Mucosa of descending colon (tissue), 3 donors: ENCODE results near the gene ARAP1. TPM values are rescaled to one million over a fixed set of nuclear protein-coding genes. Genes with fewer than 3 reads are reported as not detected.

Source experiments
- ATAC-seq: fragments of 200-7000 bp; cut with Tn5 transposase; one replicate; pipeline ENCODE4 v1.9.1; 2020; ENCODE audit warnings: mild to moderate bottlenecking, moderate library complexity
- DNase-seq, 3 donors: peaks; one replicate each; pipeline ENCODE4 v3.0.0-alpha.2; 2020
- H3K36me3 ChIP-seq: fragments of 200-600 bp; one replicate; pipeline ENCODE4 v1.8.0; 2021; ENCODE audit warnings: low read depth, mild to moderate bottlenecking
- H3K4me1 ChIP-seq: fragments of 200-600 bp; one replicate; pipeline ENCODE4 v1.8.0; 2021; ENCODE audit warnings: low read depth, mild to moderate bottlenecking
- H3K4me3 ChIP-seq: fragments of 200-600 bp; one replicate; pipeline ENCODE4 v1.8.0; 2021; ENCODE audit warnings: mild to moderate bottlenecking
- H3K9me3 ChIP-seq: fragments of 200-600 bp; one replicate; pipeline ENCODE4 v1.8.0; 2021; ENCODE audit warnings: mild to moderate bottlenecking
- intact Hi-C, 2 donors: fragments of 100-400 bp; cut with DNase I in 1 of 2; cut with micrococcal nuclease in 1 of 2; formaldehyde crosslinking; loops; one replicate each; pipeline versions ENCODE4 v1.11.0 to v1.11.1; 2022; cut with DNase I, micrococcal nuclease
- total RNA-seq, 3 donors: library from RNA; stranded (reverse); fragmentation: NEBNext Ultra II Directional in 2 of 3; extraction: Animal tissue kit (Norgen Biotek cat#: 25700) in 2 of 3; gene quantifications; one replicate each; pipeline versions ENCODE4 v1.2.1 to v1.2.4, GENCODE V29; 2021 to 2023
- TF ChIP-seq, protein P1 (sequence below): fragments of 200-600 bp; IDR thresholded peaks from one replicate; pipeline ENCODE4 v1.8.0; 2022; ENCODE audit warnings: antibody characterized with exemption, mild to moderate bottlenecking
- donor health status: DM: no; HTN: no; CAD: no; lungs with moderate emphysema.
- donor health status: DM: no; HTN: no; CAD: no.
- donor health status: DM: no; HTN: yes; CAD: no.

Gene ARAP1
- total RNA-seq, 3 donors from 2014 or later, result 69.3 to 84.8 (median 84.0) TPM

DNA sequence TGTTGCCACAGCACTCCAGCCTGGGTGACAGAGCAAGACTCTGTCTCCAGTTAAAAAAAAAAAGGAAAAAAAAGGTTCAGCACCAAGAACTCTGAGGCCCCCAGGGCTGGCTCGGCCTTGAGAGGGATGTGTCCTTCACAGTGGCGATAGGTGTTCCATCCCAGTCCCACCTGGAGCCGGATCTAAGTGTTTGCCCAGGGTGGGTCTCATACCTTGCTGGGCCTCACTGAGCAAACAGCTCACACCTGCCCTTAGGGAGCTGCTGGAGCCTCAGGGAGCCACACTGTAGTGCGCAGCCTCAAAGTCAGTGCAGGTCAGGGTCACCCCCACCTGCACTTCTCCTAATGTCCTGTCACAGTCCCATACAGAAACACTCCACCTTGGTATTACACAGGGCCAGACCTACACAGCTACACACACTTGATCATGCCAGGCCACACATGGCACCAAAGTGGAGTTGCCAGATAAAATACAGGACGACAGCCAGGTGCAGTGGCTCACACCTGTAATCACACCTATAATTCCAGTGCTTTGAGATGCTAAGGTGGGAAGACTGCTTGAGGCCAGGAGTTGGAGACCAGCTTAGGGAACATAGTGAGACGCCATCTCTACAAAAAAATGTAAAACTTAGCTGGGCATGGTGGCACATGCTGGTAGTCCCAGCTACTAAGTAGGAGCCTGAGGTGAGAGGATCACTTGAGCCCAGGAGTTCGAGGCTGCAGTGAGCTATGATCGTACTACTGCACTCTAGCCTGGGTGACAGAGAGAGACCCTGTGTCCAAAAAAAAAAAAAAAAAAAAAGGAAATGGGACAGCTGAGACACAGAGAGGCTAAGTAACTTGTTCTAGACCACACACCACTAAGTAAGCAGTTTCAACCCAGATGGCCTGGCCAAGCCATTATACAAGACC is 34.4 kb upstream of the ARAP1 start:
- Histone ChIP-seq H3K9me3 (no peaks in the 10 kb centered on the region), H3K4me3 (no peak overlapping the region), H3K4me1 (peaks cover 62% of the 10 kb centered on the region), H3K36me3 (no peaks in the 10 kb centered on the region)
- intact Hi-C loops, result no loop called here
- DNase-seq, result peak; percentile 83 to 87 (median 84)
- ATAC-seq, result peak; percentile 73
- TF ChIP-seq, protein P1, sequence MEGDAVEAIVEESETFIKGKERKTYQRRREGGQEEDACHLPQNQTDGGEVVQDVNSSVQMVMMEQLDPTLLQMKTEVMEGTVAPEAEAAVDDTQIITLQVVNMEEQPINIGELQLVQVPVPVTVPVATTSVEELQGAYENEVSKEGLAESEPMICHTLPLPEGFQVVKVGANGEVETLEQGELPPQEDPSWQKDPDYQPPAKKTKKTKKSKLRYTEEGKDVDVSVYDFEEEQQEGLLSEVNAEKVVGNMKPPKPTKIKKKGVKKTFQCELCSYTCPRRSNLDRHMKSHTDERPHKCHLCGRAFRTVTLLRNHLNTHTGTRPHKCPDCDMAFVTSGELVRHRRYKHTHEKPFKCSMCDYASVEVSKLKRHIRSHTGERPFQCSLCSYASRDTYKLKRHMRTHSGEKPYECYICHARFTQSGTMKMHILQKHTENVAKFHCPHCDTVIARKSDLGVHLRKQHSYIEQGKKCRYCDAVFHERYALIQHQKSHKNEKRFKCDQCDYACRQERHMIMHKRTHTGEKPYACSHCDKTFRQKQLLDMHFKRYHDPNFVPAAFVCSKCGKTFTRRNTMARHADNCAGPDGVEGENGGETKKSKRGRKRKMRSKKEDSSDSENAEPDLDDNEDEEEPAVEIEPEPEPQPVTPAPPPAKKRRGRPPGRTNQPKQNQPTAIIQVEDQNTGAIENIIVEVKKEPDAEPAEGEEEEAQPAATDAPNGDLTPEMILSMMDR, result no peak

DNA sequence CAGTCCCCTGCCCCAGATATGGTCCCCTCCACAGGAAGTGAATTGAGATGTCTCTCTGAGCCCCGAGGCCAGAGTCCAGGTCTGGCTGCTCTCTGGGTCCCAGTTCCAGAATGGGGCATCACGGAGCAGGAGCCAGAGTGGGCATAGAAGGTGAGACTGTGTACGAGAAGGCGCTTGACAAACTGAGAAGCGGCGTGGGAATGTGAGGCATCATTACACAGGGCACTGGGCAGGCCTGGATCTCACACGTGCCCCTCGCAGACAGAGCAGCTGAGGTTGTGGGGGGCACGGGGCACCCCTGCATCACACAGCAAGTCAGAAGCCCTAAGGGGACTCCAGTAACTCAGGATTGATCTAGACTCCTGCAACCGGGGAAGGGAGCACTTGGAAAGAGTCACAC is 32.5 kb upstream of the ARAP1 start:
- peak in 2 of 3 donors; percentile 38 to 48 for DNase-seq
- TF ChIP-seq, protein P1, result no peak

DNA sequence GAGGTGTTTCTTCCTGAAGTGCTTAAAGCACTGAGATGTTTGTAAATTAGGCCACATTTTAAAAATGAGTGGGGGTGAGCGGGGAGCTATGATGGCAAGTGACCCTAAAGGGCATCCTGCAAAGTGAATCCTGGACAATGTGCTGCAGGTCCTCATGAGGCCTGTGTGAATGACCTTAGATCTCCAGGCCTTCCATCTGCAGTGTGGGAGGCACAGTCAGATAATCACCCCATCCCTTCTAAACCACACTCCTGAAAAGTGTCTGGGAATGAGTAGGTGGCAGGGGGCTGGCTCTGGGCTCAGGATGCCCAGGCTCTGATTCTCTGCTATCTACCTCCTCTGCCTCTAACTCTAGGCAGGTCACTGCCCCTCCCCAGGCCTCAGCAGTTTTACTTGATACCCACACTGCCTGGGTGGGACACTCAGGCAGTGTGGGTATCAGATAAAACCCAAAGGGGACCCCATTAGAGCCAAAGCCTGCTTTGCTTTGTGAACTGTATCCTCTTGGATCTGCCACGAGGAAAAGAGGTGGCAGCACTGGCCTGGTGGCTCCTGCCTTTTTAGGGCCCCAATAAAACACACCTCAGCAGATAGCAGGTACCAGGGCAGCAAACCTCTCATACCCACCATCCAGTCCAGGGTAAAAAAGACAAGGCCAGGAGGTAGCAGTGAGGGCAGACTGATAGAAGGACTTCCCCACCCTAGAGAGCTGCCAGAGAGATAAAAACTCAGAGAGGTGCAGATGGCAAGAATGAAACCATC is 31.1 kb upstream of the ARAP1 start:
- Histone ChIP-seq H3K4me1 (peaks cover 57% of the 10 kb centered on the region), H3K36me3 (no peaks in the 10 kb centered on the region)
- peak; percentile 43 to 68 (median 46) for DNase-seq

More for the DNA sequence above, 32.5 kb upstream of the ARAP1 start:
- Histone ChIP-seq H3K4me3 (no peak overlapping the region), H3K9me3 (no peaks in the 10 kb centered on the region), H3K4me1 (peaks cover 60% of the 10 kb centered on the region), H3K36me3 (no peaks in the 10 kb centered on the region)
- no peak for ATAC-seq
- intact Hi-C loops, result no loop called here

DNA sequence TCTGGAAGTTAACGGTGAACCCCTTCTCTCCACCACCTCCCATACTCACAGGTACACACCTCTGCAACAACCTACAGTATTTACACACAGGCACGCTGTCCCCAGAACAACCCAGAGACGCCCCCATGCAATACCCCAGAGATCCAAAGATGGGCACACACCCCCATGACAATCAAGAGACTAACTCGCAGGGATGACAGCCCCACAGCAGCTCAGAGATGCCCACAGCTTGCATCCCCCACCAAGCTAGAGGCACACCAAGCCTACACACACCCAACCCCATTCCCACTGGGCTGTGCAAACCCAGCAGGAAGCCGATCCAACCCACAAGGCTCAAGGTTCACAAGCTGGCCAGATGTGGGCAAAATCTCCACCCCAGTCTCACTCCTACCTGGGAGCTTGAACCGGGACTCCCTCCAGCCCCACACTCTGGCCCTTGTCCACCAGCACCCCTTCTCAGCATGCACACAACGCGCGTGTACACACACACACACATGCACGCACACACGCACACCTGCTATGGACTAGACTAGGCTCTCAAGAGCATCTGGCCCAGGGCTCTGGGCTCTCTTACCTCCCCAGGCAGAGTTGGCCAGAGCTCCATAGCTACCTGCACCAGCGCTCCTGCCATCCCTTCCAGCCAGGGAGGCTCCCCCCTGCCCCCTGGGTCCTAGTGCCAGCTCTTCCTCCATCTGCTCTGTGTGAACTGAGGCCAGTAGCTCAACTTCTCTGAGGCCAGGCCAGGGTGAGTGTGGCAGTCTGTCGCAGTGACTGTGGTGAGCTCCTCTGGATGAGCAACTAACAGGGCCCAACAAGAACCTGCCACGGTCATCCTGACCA is 30.1 kb upstream of the ARAP1 start:
- intact Hi-C loops, result no loop called here
- DNase-seq (peak; percentile 69 to 79 (median 75)), ATAC-seq (peak; percentile 51)
- no peaks in the 10 kb centered on the region for H3K9me3 ChIP-seq
- TF ChIP-seq, protein P1, result no peak
- H3K4me3 ChIP-seq, result no peak overlapping the region
- peaks cover 57% of the 10 kb centered on the region for H3K4me1 ChIP-seq
- no peaks in the 10 kb centered on the region for H3K36me3 ChIP-seq

More for the DNA sequence above, 31.1 kb upstream of the ARAP1 start:
- intact Hi-C loops, result no loop called here
- H3K9me3 ChIP-seq, result no peaks in the 10 kb centered on the region
- TF ChIP-seq, protein P1, result no peak
- ATAC-seq, result peak; percentile 9
- no peak overlapping the region for H3K4me3 ChIP-seq
